ENCODE results near the gene CALD1.

- TF ChIP-seq POLR2A (IDR thresholded peaks at IDR 0.05): no peak
- TF ChIP-seq CTCF (IDR thresholded peaks at IDR 0.05): no peak
- no peak for TF ChIP-seq POLR2AphosphoS5 (IDR thresholded peaks at IDR 0.05)
- no peak for TF ChIP-seq EP300 (IDR thresholded peaks at IDR 0.05)
These were observed 108.8 kb downstream of the CALD1 start for GRCh38 chr7:134888141-134888740.
